IMR-90 (cell line): ENCODE results near the gene CA7. TPM values are rescaled to one million over a fixed set of nuclear protein-coding genes. Genes with fewer than 3 reads are reported as not detected.

ENCODE experiments used
- ATAC-seq: fragments of 200-7000 bp; cut with Tn5 transposase; 2 replicates; pipeline ENCODE4 v1.9.1; 2020; ENCODE audit warnings: low read depth, mild to moderate bottlenecking, moderate library complexity
- BruUV-seq: library from RNA; stranded (reverse); fragments of 400-500 nt; replicated peaks from 2 replicates; lab custom pipeline; 2021; lab: Mats Ljungman, UMichigan
- CTCF ChIA-PET: fragments of 300-600 bp; formaldehyde crosslinking; extraction: SDS; loops from one replicate; lab custom pipeline; 2021; ENCODE audit warnings: antibody characterized with exemption; lab: Yijun Ruan, JAX
- POLR2A ChIA-PET: fragments of 300-600 bp; sonication (Branson Sonifier 250); formaldehyde crosslinking; loops from one replicate; lab custom pipeline; 2022; ENCODE audit warnings: antibody characterized with exemption; ENCODE audit not compliant: unreplicated experiment; lab: Charles Lee
- DNase-seq: peaks from one replicate; pipeline ENCODE4 v3.0.0; 2013
- H2AFZ ChIP-seq: replicated peaks from 2 replicates; pipeline ENCODE3; 2013; ENCODE audit warnings: low read length, mild to moderate bottlenecking; ENCODE audit not compliant: poor library complexity
- H2AK5ac ChIP-seq: 2 replicates; pipeline ENCODE4 v1.6.1; 2013; ENCODE audit warnings: low read depth, low read length, inconsistent platforms
- H2AK9ac ChIP-seq: replicated peaks from 2 replicates; pipeline ENCODE3; 2013; ENCODE audit warnings: mild to moderate bottlenecking, low read depth, low read length, moderate library complexity; ENCODE audit not compliant: poor library complexity
- H2BK120ac ChIP-seq: 2 replicates; pipeline ENCODE4 v1.6.1; 2013; ENCODE audit warnings: low read depth, low read length, inconsistent platforms
- H2BK15ac ChIP-seq: 3 replicates; pipeline ENCODE4 v1.6.1; 2013; ENCODE audit warnings: low read depth, low read length, inconsistent platforms
- H2BK20ac ChIP-seq: 2 replicates; pipeline ENCODE4 v1.6.1; 2013; ENCODE audit warnings: low read depth, mild to moderate bottlenecking, inconsistent platforms, low read length, moderate library complexity
- H2BK5ac ChIP-seq: 2 replicates; pipeline ENCODE4 v1.6.1; 2013; ENCODE audit warnings: mild to moderate bottlenecking, low read depth, low read length, inconsistent platforms; ENCODE audit not compliant: poor library complexity, severe bottlenecking
- H3K14ac ChIP-seq: replicated peaks from 2 replicates; pipeline ENCODE4 v1.6.1; 2013; ENCODE audit warnings: low read depth, low read length, inconsistent platforms
- H3K18ac ChIP-seq: 2 replicates; pipeline ENCODE4 v1.6.1; 2013; ENCODE audit warnings: low read depth, low read length, control low read depth
- H3K23ac ChIP-seq: 2 replicates; pipeline ENCODE4 v1.6.1; 2013; ENCODE audit warnings: low read depth, low read length, inconsistent platforms
- H3K27ac ChIP-seq: 2 replicates; pipeline ENCODE4 v1.5.1; 2013; ENCODE audit warnings: mild to moderate bottlenecking, control low read depth, low read length; ENCODE audit not compliant: insufficient read depth
- H3K27me3 ChIP-seq: 2 replicates; pipeline ENCODE4 v1.6.1; 2013; ENCODE audit warnings: low read length; ENCODE audit not compliant: control insufficient read depth, insufficient read depth
- H3K36me3 ChIP-seq: 2 replicates; pipeline ENCODE4 v1.6.1; 2013; ENCODE audit warnings: low read length, mixed read lengths; ENCODE audit not compliant: control insufficient read depth, insufficient read depth
- H3K4ac ChIP-seq: 2 replicates; pipeline ENCODE4 v1.6.1; 2013; ENCODE audit warnings: low read depth, low read length, inconsistent platforms
- H3K4me1 ChIP-seq: 2 replicates; pipeline ENCODE4 v1.6.1; 2013; ENCODE audit warnings: low read length, mixed read lengths; ENCODE audit not compliant: control insufficient read depth, insufficient read depth
- H3K4me2 ChIP-seq: 2 replicates; pipeline ENCODE4 v1.6.1; 2013; ENCODE audit warnings: low read depth, mild to moderate bottlenecking, control low read depth, low read length, moderate library complexity
- H3K4me3 ChIP-seq: 2 replicates; pipeline ENCODE4 v1.5.1; 2013; ENCODE audit warnings: low read depth, mild to moderate bottlenecking, control low read depth, low read length, moderate library complexity; ENCODE audit not compliant: insufficient read depth
- H3K56ac ChIP-seq: 2 replicates; pipeline ENCODE4 v1.6.1; 2013; ENCODE audit warnings: low read length, inconsistent platforms; ENCODE audit not compliant: insufficient read depth; ENCODE audit errors: extremely low read depth
- H3K79me1 ChIP-seq, 2 experiments: 2 replicates each; pipeline ENCODE4 v1.6.1; 2013; ENCODE audit warnings: low read length in 2 of 2, inconsistent platforms in 1 of 2, low read depth in 1 of 2
- H3K9ac ChIP-seq: 2 replicates; pipeline ENCODE4 v1.6.1; 2013; ENCODE audit warnings: low read depth, low read length, control low read depth
- H3K9me1 ChIP-seq: 2 replicates; pipeline ENCODE4 v1.6.1; 2013; ENCODE audit warnings: low read length, inconsistent platforms; ENCODE audit not compliant: insufficient read depth
- H3K9me3 ChIP-seq: 2 replicates; pipeline ENCODE4 v1.6.1; 2013; ENCODE audit warnings: low read length; ENCODE audit not compliant: control insufficient read depth, insufficient read depth
- H4K20me1 ChIP-seq: 2 replicates; pipeline ENCODE4 v1.6.1; 2013; ENCODE audit warnings: low read length, inconsistent platforms; ENCODE audit not compliant: insufficient read depth
- H4K5ac ChIP-seq: 2 replicates; pipeline ENCODE4 v1.6.1; 2013; ENCODE audit warnings: mild to moderate bottlenecking, low read depth, low read length, control low read depth
- H4K8ac ChIP-seq, 2 experiments: 2 replicates each; pipeline ENCODE4 v1.6.1; 2013; ENCODE audit warnings: low read depth in 2 of 2, low read length in 2 of 2, control low read depth in 1 of 2, inconsistent platforms in 1 of 2
- H4K91ac ChIP-seq: 2 replicates; pipeline ENCODE4 v1.6.1; 2013; ENCODE audit warnings: low read depth, low read length, inconsistent platforms; ENCODE audit not compliant: insufficient read depth
- ELK1 ChIP-seq: fragments of 150-350 bp; IDR thresholded peaks from 2 replicates; pipeline ENCODE4 v1.6.1; 2016; ENCODE audit warnings: low read depth, mild to moderate bottlenecking, low read length, moderate library complexity, borderline replicate concordance
- POLR2A ChIP-seq: IDR thresholded peaks from 2 replicates; pipeline ENCODE4 v1.6.1; 2012; ENCODE audit warnings: mild to moderate bottlenecking, low read depth, low read length
- WGBS, 2 experiments: methylation state at CpG; one replicate each; pipeline versions ENCODE4 v1.1.5 to v1.1.7; 2013; ENCODE audit warnings: missing lambda C conversion rate in 2 of 2; ENCODE audit not compliant: insufficient read length in 1 of 2; ENCODE audit errors: extremely low coverage in 2 of 2; 5-methylcytosine and 5-hydroxymethylcytosine counted together
- dilution Hi-C: fragments of 300-500 bp; cut with HindIII; formaldehyde crosslinking; loops from one replicate; pipeline ENCODE4 v1.14.3; 2018; ENCODE audit warnings: low sequenced_read_pairs; ENCODE audit not compliant: unreplicated experiment
- in situ Hi-C: fragments of 300-500 bp; cut with MboI; formaldehyde crosslinking; loops from 3 replicates; pipeline ENCODE4 v1.14.3; 2019; ENCODE audit warnings: low sequenced_read_pairs, inconsistent platforms, mixed read lengths
- intact Hi-C: fragments of 100-400 bp; cut with micrococcal nuclease; formaldehyde crosslinking; loops from 2 replicates; pipeline ENCODE4 v1.10.0; 2022
- polyA plus RNA-seq, 3 experiments: library from polyadenylated mRNA; depleted of rRNA; stranded (reverse); fragments of >200 nt; gene quantifications; 2 replicates each; pipeline ENCODE4 v1.2.3, GENCODE V29; 2012; ENCODE audit warnings: low replicate concordance in 1 of 3
- total RNA-seq: library from RNA; depleted of rRNA; stranded (reverse); fragments of >200 nt; gene quantifications from 2 replicates; pipeline ENCODE4 v1.2.3, GENCODE V29; 2012

The CA7 gene
- total and polyA plus RNA-seq, 2 of the 4 experiments (the other 2 are of a cell fraction), result not detected

- no peak for DNase-seq
- no TSS peak for BruUV-seq
- no peak overlapping the region for H3K18ac ChIP-seq
- H4K8ac ChIP-seq, result no peak overlapping the region
- intact Hi-C loops (no loop called here), in situ Hi-C loops (no loop called here), dilution Hi-C loops (no loop called here)
- no CpG with 5 or more reads among the region's 6 CpGs for WGBS, 2 experiments
- ChIA-PET POLR2A (no interaction called here), CTCF (interaction anchor here (1.1 to 1.6 kb wide), 2 partner anchors 16 to 27 kb away, joined by 3 to 6 read pairs; partner anchors contain the start of gene NAE1)
- no peak overlapping the region for H3K4me3 ChIP-seq
- no peak overlapping the region for H2BK20ac ChIP-seq
- no peaks in the 10 kb centered on the region for H3K9me3 ChIP-seq
- H2AFZ ChIP-seq, result peak overlapping the region; percentile 5
- no peak overlapping the region for H4K5ac ChIP-seq
- no peak for ATAC-seq
- no peak overlapping the region for H3K4me2 ChIP-seq
- no peaks in the 10 kb centered on the region for H3K36me3 ChIP-seq
- H3K9me1 ChIP-seq, result no peaks in the 10 kb centered on the region
- H3K9ac ChIP-seq, result no peak overlapping the region
- no peak overlapping the region for H4K91ac ChIP-seq
- H2BK120ac ChIP-seq, result no peak overlapping the region
- H2AK5ac ChIP-seq, result no peak overlapping the region
- H3K79me1 ChIP-seq, result no peaks in the 10 kb centered on the region
- peaks cover 13% of the 10 kb centered on the region for H3K27me3 ChIP-seq
- no peak overlapping the region for H2BK5ac ChIP-seq
- H2AK9ac ChIP-seq, result no peak overlapping the region
- H2BK15ac ChIP-seq, result no peak overlapping the region
- no peak overlapping the region for H3K27ac ChIP-seq
- no peak overlapping the region for H3K14ac ChIP-seq
- no peak overlapping the region for H3K23ac ChIP-seq
- H4K20me1 ChIP-seq, result peaks cover 4% of the 10 kb centered on the region; the same call in 1 of the 2 replicates
- H3K4ac ChIP-seq, result no peak overlapping the region
- no peaks in the 10 kb centered on the region for H3K4me1 ChIP-seq
- TF ChIP-seq POLR2A (no peak), ELK1 (no peak)
- no peak overlapping the region for H3K56ac ChIP-seq
Measured at GRCh38 chr16:66857437-66857836, 13.2 kb downstream of the CA7 start.
